Hepatocyte (in vitro differentiated cells): ENCODE measurements around the gene LCN1.

ENCODE experiments used
- CTCF ChIP-seq: fragments of 200-600 bp; sonication (generic); IDR thresholded peaks from 2 replicates; pipeline ENCODE4 v1.5.1; 2016; ENCODE audit warnings: antibody characterized with exemption, mild to moderate bottlenecking; ENCODE audit not compliant: poor library complexity
- EZH2 ChIP-seq: fragments of 200-600 bp; sonication (generic); IDR thresholded peaks from 2 replicates; pipeline ENCODE4 v1.6.1; 2016; ENCODE audit warnings: antibody characterized with exemption, mild to moderate bottlenecking, borderline replicate concordance
- EZH2phosphoT487 ChIP-seq: fragments of 200-600 bp; sonication (generic); IDR thresholded peaks from one replicate; pipeline ENCODE4 v1.6.1; 2018; ENCODE audit warnings: antibody characterized with exemption, mild to moderate bottlenecking, low read depth, moderate library complexity; ENCODE audit not compliant: unreplicated experiment, severe bottlenecking

- no peak for TF ChIP-seq CTCF
- TF ChIP-seq EZH2: no peak
- no peak for TF ChIP-seq EZH2phosphoT487
These were observed 3.1 kb downstream of the LCN1 start for GRCh38 chr9:135524130-135524861.
